Right lobe of liver (tissue), 4 donors: ENCODE data around the gene CLMN.

ENCODE experiments used
- CTCF ChIP-seq, 4 donors: fragments of 200-600 bp in 3 of 4; fragments of 450-650 bp in 1 of 4; IDR thresholded peaks; one replicate each; pipeline versions ENCODE4 v1.5.1 to v1.8.0; 2016 to 2022; ENCODE audit warnings: antibody characterized with exemption in 4 of 4, mild to moderate bottlenecking in 2 of 4
- POLR2A ChIP-seq: fragments of 450-650 bp; IDR thresholded peaks from one replicate; pipeline ENCODE4 v1.6.1; 2017; ENCODE audit warnings: antibody characterized with exemption, mild to moderate bottlenecking
- donor health status: DM: no; HTN: no; CAD: no.
- donor health status: DM: no; HTN: no; CAD: no.
- donor health status: DM: no; HTN: yes; CAD: no.

DNA sequence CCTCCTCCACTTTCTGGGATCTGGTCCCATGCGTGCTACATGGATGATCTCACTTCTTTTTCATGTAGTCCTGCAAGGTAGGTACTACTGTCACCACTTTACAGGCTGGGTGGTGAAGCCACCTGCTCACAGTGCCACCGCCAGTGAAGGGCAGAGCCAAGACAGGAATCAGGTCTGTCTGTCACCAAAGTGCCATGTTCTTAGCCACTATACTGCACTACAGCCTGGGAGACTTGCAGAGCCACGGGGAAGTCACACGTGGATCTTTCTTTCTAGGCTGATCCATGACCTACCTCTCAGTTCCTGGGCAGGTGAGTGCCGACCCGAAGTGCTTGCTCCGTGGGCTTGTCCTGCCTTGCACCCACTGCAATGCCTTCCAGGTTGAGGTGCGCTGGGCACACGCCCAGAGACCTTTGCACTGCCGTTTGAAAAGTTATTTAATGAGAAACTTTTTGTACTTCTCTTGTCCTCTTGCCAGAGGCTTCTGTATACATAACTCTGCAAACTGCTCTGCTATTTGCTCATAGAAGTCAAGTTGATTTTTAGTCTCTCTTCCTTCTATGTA is 19.7 kb upstream of the CLMN start:
- TF ChIP-seq CTCF (IDR thresholded peaks at IDR 0.05) (no peak), POLR2A (peak; percentile 34)
